PFSK-1 (cell line): ENCODE data around the gene RGL1.

Experiments
- FOXP2 ChIP-seq: optimal IDR thresholded peaks from 2 replicates; pipeline ENCODE3; 2011; ENCODE audit warnings: borderline replicate concordance, control low read depth, inconsistent platforms; ENCODE audit not compliant: insufficient read depth; ENCODE audit errors: extremely low read length, extremely low read depth
- POLR2AphosphoS5 ChIP-seq: IDR thresholded peaks from 2 replicates; pipeline ENCODE4 v1.6.1; 2012; ENCODE audit warnings: low read depth, mild to moderate bottlenecking, control low read depth, low read length, moderate library complexity
- SIN3A ChIP-seq: IDR thresholded peaks from 2 replicates; pipeline ENCODE4 v1.6.1; 2012; ENCODE audit warnings: mild to moderate bottlenecking, low read length, moderate library complexity, borderline replicate concordance; ENCODE audit not compliant: insufficient read depth
- TAF1 ChIP-seq: IDR thresholded peaks from 2 replicates; pipeline ENCODE4 v1.6.1; 2012; ENCODE audit warnings: low read length, control low read depth, borderline replicate concordance; ENCODE audit not compliant: insufficient read depth
- TF ChIP-seq, protein P1 (sequence below), 2 experiments: IDR thresholded peaks; 2 replicates each; pipeline versions ENCODE4 v1.6.1 to v1.8.0; 2011 to 2012; ENCODE audit warnings: low read depth in 2 of 2, low read length in 2 of 2, control low read depth in 1 of 2, inconsistent platforms in 1 of 2, mild to moderate bottlenecking in 1 of 2, moderate library complexity in 1 of 2; ENCODE audit not compliant: insufficient read depth in 1 of 2

The RGL1 gene

GRCh38 chr1:183945428-183946319, 140.8 kb downstream of the RGL1 start:
- TF ChIP-seq FOXP2, result no peak
- TF ChIP-seq SIN3A, result no peak
- no peak for TF ChIP-seq TAF1
- TF ChIP-seq, protein P1, sequence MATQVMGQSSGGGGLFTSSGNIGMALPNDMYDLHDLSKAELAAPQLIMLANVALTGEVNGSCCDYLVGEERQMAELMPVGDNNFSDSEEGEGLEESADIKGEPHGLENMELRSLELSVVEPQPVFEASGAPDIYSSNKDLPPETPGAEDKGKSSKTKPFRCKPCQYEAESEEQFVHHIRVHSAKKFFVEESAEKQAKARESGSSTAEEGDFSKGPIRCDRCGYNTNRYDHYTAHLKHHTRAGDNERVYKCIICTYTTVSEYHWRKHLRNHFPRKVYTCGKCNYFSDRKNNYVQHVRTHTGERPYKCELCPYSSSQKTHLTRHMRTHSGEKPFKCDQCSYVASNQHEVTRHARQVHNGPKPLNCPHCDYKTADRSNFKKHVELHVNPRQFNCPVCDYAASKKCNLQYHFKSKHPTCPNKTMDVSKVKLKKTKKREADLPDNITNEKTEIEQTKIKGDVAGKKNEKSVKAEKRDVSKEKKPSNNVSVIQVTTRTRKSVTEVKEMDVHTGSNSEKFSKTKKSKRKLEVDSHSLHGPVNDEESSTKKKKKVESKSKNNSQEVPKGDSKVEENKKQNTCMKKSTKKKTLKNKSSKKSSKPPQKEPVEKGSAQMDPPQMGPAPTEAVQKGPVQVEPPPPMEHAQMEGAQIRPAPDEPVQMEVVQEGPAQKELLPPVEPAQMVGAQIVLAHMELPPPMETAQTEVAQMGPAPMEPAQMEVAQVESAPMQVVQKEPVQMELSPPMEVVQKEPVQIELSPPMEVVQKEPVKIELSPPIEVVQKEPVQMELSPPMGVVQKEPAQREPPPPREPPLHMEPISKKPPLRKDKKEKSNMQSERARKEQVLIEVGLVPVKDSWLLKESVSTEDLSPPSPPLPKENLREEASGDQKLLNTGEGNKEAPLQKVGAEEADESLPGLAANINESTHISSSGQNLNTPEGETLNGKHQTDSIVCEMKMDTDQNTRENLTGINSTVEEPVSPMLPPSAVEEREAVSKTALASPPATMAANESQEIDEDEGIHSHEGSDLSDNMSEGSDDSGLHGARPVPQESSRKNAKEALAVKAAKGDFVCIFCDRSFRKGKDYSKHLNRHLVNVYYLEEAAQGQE (IDR thresholded peaks at IDR 0.05; ENCODE audit: insufficient read depth in 1 of 2, low read depth in 2 of 2, low read length in 2 of 2), result no peak
- no peak for TF ChIP-seq POLR2AphosphoS5

- no peak for TF ChIP-seq TAF1
- TF ChIP-seq FOXP2, result no peak
- no peak for TF ChIP-seq POLR2AphosphoS5
- TF ChIP-seq SIN3A, result no peak
- TF ChIP-seq, protein P1 (IDR thresholded peaks at IDR 0.05; ENCODE audit: insufficient read depth in 1 of 2, low read depth in 2 of 2, low read length in 2 of 2), result no peak
Observed at GRCh38 chr1:183946320-183946613, 141.3 kb downstream of the RGL1 start.

DNA sequence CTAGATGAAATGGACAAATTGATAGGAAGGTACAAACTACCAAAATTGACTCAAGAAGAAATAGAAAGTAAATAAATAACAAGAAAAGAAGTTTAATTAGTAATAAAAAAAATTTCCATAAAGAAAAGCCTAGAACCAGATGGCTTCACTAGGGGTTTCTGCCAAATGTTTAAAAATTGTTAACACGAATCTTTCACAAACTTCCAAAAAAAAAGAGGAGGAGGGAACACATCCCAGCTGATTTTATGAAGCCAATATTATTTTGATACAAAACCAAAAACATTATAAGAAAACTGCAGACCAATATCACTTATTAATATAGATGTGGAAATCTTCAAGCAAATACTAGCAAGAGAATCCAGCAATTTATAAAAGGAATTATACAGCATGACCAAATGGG, 143.1 kb downstream of the RGL1 start:
- TF ChIP-seq, protein P1 (IDR thresholded peaks at IDR 0.05; ENCODE audit: insufficient read depth in 1 of 2, low read depth in 2 of 2, low read length in 2 of 2), result no peak
- TF ChIP-seq FOXP2, result no peak
- no peak for TF ChIP-seq TAF1
- no peak for TF ChIP-seq POLR2AphosphoS5
- TF ChIP-seq SIN3A, result no peak

- TF ChIP-seq POLR2AphosphoS5 (no peak), TAF1 (no peak), SIN3A (no peak), FOXP2 (no peak)
- TF ChIP-seq, protein P1 (IDR thresholded peaks at IDR 0.05; ENCODE audit: insufficient read depth in 1 of 2, low read depth in 2 of 2, low read length in 2 of 2), result no peak
Observed at GRCh38 chr1:183952101-183952500, 147.2 kb downstream of the RGL1 start.

DNA sequence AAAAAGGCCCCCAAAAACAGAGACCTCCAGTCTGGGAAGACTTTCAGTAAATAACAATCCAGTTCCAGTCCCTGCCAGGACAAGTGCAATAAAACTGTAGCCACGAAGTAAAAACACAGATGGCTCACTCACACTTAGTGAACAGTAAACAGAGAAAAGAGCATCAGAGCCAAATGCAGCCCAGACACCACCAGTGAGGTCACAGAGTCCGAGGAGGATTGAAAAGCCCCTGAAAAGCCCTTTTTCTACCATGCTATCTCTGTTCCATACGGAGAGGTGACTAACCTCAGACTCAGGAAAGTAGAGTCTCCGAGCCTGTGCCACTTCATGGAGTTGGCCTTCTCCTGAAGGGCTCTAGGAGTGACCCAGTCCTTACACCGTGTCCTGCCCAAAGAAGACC, 148.1 kb downstream of the RGL1 start:
- TF ChIP-seq TAF1 (no peak), SIN3A (no peak), FOXP2 (no peak), POLR2AphosphoS5 (no peak)
- TF ChIP-seq, protein P1 (IDR thresholded peaks at IDR 0.05; ENCODE audit: insufficient read depth in 1 of 2, low read depth in 2 of 2, low read length in 2 of 2), result no peak
